ENCODE data around the gene SPTBN5.

- TF ChIP-seq, protein P1, sequence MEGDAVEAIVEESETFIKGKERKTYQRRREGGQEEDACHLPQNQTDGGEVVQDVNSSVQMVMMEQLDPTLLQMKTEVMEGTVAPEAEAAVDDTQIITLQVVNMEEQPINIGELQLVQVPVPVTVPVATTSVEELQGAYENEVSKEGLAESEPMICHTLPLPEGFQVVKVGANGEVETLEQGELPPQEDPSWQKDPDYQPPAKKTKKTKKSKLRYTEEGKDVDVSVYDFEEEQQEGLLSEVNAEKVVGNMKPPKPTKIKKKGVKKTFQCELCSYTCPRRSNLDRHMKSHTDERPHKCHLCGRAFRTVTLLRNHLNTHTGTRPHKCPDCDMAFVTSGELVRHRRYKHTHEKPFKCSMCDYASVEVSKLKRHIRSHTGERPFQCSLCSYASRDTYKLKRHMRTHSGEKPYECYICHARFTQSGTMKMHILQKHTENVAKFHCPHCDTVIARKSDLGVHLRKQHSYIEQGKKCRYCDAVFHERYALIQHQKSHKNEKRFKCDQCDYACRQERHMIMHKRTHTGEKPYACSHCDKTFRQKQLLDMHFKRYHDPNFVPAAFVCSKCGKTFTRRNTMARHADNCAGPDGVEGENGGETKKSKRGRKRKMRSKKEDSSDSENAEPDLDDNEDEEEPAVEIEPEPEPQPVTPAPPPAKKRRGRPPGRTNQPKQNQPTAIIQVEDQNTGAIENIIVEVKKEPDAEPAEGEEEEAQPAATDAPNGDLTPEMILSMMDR (IDR thresholded peaks at IDR 0.05) = no peak
- no peak for TF ChIP-seq POLR2A (IDR thresholded peaks at IDR 0.05)
Measured at GRCh38 chr15:41888662-41889253, 5.1 kb downstream of the SPTBN5 start.
